KOPT-K1 (cell line): Measurements from ENCODE around the gene ETV3.

Source experiments
- H3K27ac ChIP-seq: fragments of 200-600 bp; sonication (generic); 2 replicates; pipeline ENCODE4 v1.5.1; 2016; ENCODE audit warnings: antibody characterized with exemption, mild to moderate bottlenecking, low read depth, low read length; ENCODE audit not compliant: poor library complexity, severe bottlenecking
- H3K36me3 ChIP-seq: fragments of 200-600 bp; sonication (generic); 2 replicates; pipeline ENCODE4 v1.5.1; 2017; ENCODE audit warnings: antibody characterized with exemption, mild to moderate bottlenecking, low read length, moderate library complexity; ENCODE audit not compliant: insufficient read depth
- H3K9me3 ChIP-seq: fragments of 200-600 bp; sonication (generic); 2 replicates; pipeline ENCODE4 v1.5.1; 2017; ENCODE audit warnings: antibody characterized with exemption, low read length, mild to moderate bottlenecking; ENCODE audit not compliant: insufficient read depth, poor library complexity, severe bottlenecking

ETV3 gene

GRCh38 chr1:157086299-157086698, 51.9 kb downstream of the ETV3 start:
- no peaks in the 10 kb centered on the region for H3K9me3 ChIP-seq
- no peaks in the 10 kb centered on the region for H3K36me3 ChIP-seq
- no peak overlapping the region for H3K27ac ChIP-seq

GRCh38 chr1:157085421-157085820, 52.8 kb downstream of the ETV3 start:
- H3K27ac ChIP-seq: no peak overlapping the region

GRCh38 chr1:157084720-157085119, 53.5 kb downstream of the ETV3 start:
- Histone ChIP-seq H3K9me3 (no peaks in the 10 kb centered on the region), H3K36me3 (no peaks in the 10 kb centered on the region), H3K27ac (no peak overlapping the region)

More at GRCh38 chr1:157085421-157085820, 52.8 kb downstream of the ETV3 start:
- Histone ChIP-seq H3K36me3 (no peaks in the 10 kb centered on the region), H3K9me3 (no peaks in the 10 kb centered on the region)

- Histone ChIP-seq H3K36me3 (no peaks in the 10 kb centered on the region), H3K9me3 (no peaks in the 10 kb centered on the region), H3K27ac (no peak overlapping the region)
Measured at GRCh38 chr1:157081707-157082106, 56.5 kb downstream of the ETV3 start.

- Histone ChIP-seq H3K9me3 (no peaks in the 10 kb centered on the region), H3K27ac (no peak overlapping the region), H3K36me3 (no peaks in the 10 kb centered on the region)
Measured at GRCh38 chr1:157080714-157081113, 57.5 kb downstream of the ETV3 start.

DNA sequence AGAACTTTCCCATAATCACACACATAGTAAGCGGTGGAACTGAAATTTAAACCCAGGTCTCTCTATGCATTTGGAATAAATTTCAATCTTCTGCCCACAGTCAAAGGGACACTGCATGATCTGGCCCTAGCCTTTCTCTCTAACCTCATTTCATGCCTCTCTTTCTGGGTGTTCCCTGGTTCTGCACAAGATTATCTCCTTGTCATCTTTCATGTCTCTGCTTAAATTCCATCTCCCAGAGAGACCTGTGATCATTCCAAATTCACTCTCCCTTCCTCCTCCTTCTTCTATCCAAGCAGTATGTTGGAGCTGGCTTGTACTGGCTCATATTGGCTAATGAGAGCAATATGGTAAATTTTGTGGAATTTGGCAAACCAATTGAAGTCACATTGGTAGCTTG, 60.8 kb downstream of the ETV3 start:
- Histone ChIP-seq H3K27ac (no peak overlapping the region), H3K9me3 (no peaks in the 10 kb centered on the region), H3K36me3 (no peaks in the 10 kb centered on the region)

GRCh38 chr1:157073944-157074685, 64.1 kb downstream of the ETV3 start:
- Histone ChIP-seq H3K36me3 (no peaks in the 10 kb centered on the region), H3K27ac (no peak overlapping the region), H3K9me3 (no peaks in the 10 kb centered on the region)
